ENCODE data around the gene HOXA5. TPM values are rescaled to one million over a fixed set of nuclear protein-coding genes. Genes with fewer than 3 reads are reported as not detected.

The HOXA5 gene
- total and polyA plus RNA-seq, 9 donors = 7.1 to 16.6 (median 9.4) TPM

Other genes starting within 250 kb of the HOXA5 start
- 0.58 TPM for gene HOXA1, start 47.7 kb downstream of the HOXA5 start, total RNA-seq
- 1 to 10 TPM in 3 of 8 donors, under 1 TPM in 5; 0.42 to 1.2 (median 0.93) TPM for gene HOXA1, start 47.7 kb downstream of the HOXA5 start, polyA plus RNA-seq (ENCODE audit: insufficient read depth in 1 of 8, insufficient read length in 8 of 8, low replicate concordance in 1 of 8)
- 0.71 TPM for gene HOXA2, start 41.0 kb downstream of the HOXA5 start, total RNA-seq
- 1 to 10 TPM in 6 of 8 donors, under 1 TPM in 2; 0.70 to 3.1 (median 1.4) TPM for gene HOXA2, start 41.0 kb downstream of the HOXA5 start, polyA plus RNA-seq (ENCODE audit: insufficient read depth in 1 of 8, insufficient read length in 8 of 8, low replicate concordance in 1 of 8)
- 3.2 TPM for gene HOXA4, start 12.9 kb downstream of the HOXA5 start, total RNA-seq
- 10 to 100 TPM in 7 of 8 donors, 1 to 10 TPM in 1; 10.0 to 26.2 (median 23.0) TPM for gene HOXA4, start 12.9 kb downstream of the HOXA5 start, polyA plus RNA-seq (ENCODE audit: insufficient read depth in 1 of 8, insufficient read length in 8 of 8, low replicate concordance in 1 of 8)
- gene HOXA6, start 4.1 kb upstream of the HOXA5 start, total RNA-seq = 5.6 TPM
- 10 to 100 TPM in 1 of 8 donors, 1 to 10 TPM in 7; 4.2 to 10.5 (median 6.2) TPM for gene HOXA6, start 4.1 kb upstream of the HOXA5 start, polyA plus RNA-seq (ENCODE audit: insufficient read depth in 1 of 8, insufficient read length in 8 of 8, low replicate concordance in 1 of 8)
- gene HOXA3, start 8.9 kb upstream of the HOXA5 start, total RNA-seq = 4.7 TPM
- gene HOXA3, start 8.9 kb upstream of the HOXA5 start, polyA plus RNA-seq (ENCODE audit: insufficient read depth in 1 of 8, insufficient read length in 8 of 8, low replicate concordance in 1 of 8) = 10 to 100 TPM in 4 of 8 donors, 1 to 10 TPM in 4; 5.1 to 12.5 (median 9.7) TPM
- 3.9 TPM for gene HOXA7, start 13.0 kb upstream of the HOXA5 start, total RNA-seq
- 10 to 100 TPM in 7 of 8 donors, 1 to 10 TPM in 1; 8.4 to 16.3 (median 12.6) TPM for gene HOXA7, start 13.0 kb upstream of the HOXA5 start, polyA plus RNA-seq (ENCODE audit: insufficient read depth in 1 of 8, insufficient read length in 8 of 8, low replicate concordance in 1 of 8)
- 16.6 TPM for gene HOXA9, start 21.9 kb upstream of the HOXA5 start, total RNA-seq
- 10 to 100 TPM; 16.0 to 28.5 (median 22.7) TPM for gene HOXA9, start 21.9 kb upstream of the HOXA5 start, polyA plus RNA-seq (ENCODE audit: insufficient read depth in 1 of 8, insufficient read length in 8 of 8, low replicate concordance in 1 of 8)
- gene HOXA10, start 30.6 kb upstream of the HOXA5 start, total RNA-seq = 21.2 TPM
- gene HOXA10, start 30.6 kb upstream of the HOXA5 start, polyA plus RNA-seq (ENCODE audit: insufficient read depth in 1 of 8, insufficient read length in 8 of 8, low replicate concordance in 1 of 8) = 10 to 100 TPM; 27.3 to 36.0 (median 31.2) TPM
- 4.7 TPM for gene HOXA11, start 41.6 kb upstream of the HOXA5 start, total RNA-seq
- gene HOXA11, start 41.6 kb upstream of the HOXA5 start, polyA plus RNA-seq (ENCODE audit: insufficient read depth in 1 of 8, insufficient read length in 8 of 8, low replicate concordance in 1 of 8) = 10 to 100 TPM in 1 of 8 donors, 1 to 10 TPM in 7; 2.0 to 12.0 (median 6.5) TPM
- 0.40 TPM for gene HOXA13, start 56.4 kb upstream of the HOXA5 start, total RNA-seq
- 1 to 10 TPM in 2 of 8 donors, under 1 TPM in 4, not detected in 2; 0.27 to 1.6 (median 0.54) TPM for gene HOXA13, start 56.4 kb upstream of the HOXA5 start, polyA plus RNA-seq (ENCODE audit: insufficient read depth in 1 of 8, insufficient read length in 8 of 8, low replicate concordance in 1 of 8)
- not detected for gene EVX1, start 99.1 kb upstream of the HOXA5 start, total RNA-seq
- not detected for gene EVX1, start 99.1 kb upstream of the HOXA5 start, polyA plus RNA-seq (ENCODE audit: insufficient read depth in 1 of 8, insufficient read length in 8 of 8, low replicate concordance in 1 of 8)

All from muscle of leg (tissue), 9 donors.